A673 (cell line): ENCODE results near the gene MTHFSD. TPM values are rescaled to one million over a fixed set of nuclear protein-coding genes. Genes with fewer than 3 reads are reported as not detected.

Source experiments
- BruUV-seq: library from RNA; stranded (reverse); fragments of 400-500 nt; replicated peaks from 2 replicates; lab custom pipeline; 2021; lab: Mats Ljungman, UMichigan
- CTCF ChIA-PET: fragments of 300-600 bp; sonication (Branson Sonifier 250); formaldehyde crosslinking; loops from one replicate; lab custom pipeline; 2022; ENCODE audit warnings: antibody characterized with exemption; lab: Charles Lee
- POLR2A ChIA-PET: fragments of 300-600 bp; sonication (Branson Sonifier 250); formaldehyde crosslinking; loops from one replicate; lab custom pipeline; 2022; ENCODE audit warnings: antibody characterized with exemption; ENCODE audit not compliant: low non-redundant PET; lab: Charles Lee
- DNase-seq: peaks from one replicate; pipeline ENCODE4 v3.0.0-alpha.2; 2015; ENCODE audit warnings: low spot score
- H3K27ac ChIP-seq: fragments of 200-600 bp; sonication (generic); 2 replicates; pipeline ENCODE4 v1.5.1; 2016; ENCODE audit warnings: mixed run types, low read depth, mild to moderate bottlenecking, mixed read lengths, antibody characterized with exemption, low read length; ENCODE audit not compliant: poor library complexity, severe bottlenecking
- H3K27me3 ChIP-seq: fragments of 200-600 bp; sonication (generic); replicated peaks from 2 replicates; pipeline ENCODE4 v1.6.1; 2017; ENCODE audit warnings: mixed run types, low read depth, mild to moderate bottlenecking, mixed read lengths, antibody characterized with exemption, low read length; ENCODE audit not compliant: insufficient read depth, poor library complexity
- H3K36me3 ChIP-seq: fragments of 200-600 bp; sonication (generic); 2 replicates; pipeline ENCODE4 v1.6.1; 2016; ENCODE audit warnings: mixed run types, mild to moderate bottlenecking, mixed read lengths, antibody characterized with exemption, low read length; ENCODE audit not compliant: insufficient read depth, poor library complexity, severe bottlenecking
- H3K4me1 ChIP-seq: fragments of 200-600 bp; sonication (generic); 2 replicates; pipeline ENCODE4 v1.6.1; 2017; ENCODE audit warnings: mixed run types, mild to moderate bottlenecking, mixed read lengths, antibody characterized with exemption, low read length; ENCODE audit not compliant: insufficient read depth, poor library complexity, severe bottlenecking
- H3K4me3 ChIP-seq: fragments of 200-600 bp; sonication (generic); 2 replicates; pipeline ENCODE4 v1.5.1; 2016; ENCODE audit warnings: low read depth, mixed run types, mild to moderate bottlenecking, mixed read lengths, low read length; ENCODE audit not compliant: poor library complexity, severe bottlenecking
- H3K9me3 ChIP-seq: fragments of 200-600 bp; sonication (generic); 2 replicates; pipeline ENCODE4 v1.6.1; 2016; ENCODE audit warnings: mixed run types, low read depth, mild to moderate bottlenecking, mixed read lengths, antibody characterized with exemption, low read length; ENCODE audit not compliant: poor library complexity, severe bottlenecking
- CTCF ChIP-seq: fragments of 300-800, 200-600 bp; sonication (generic); conservative IDR thresholded peaks from 2 replicates; pipeline ENCODE4 v1.5.1; 2017; ENCODE audit warnings: low read depth, mild to moderate bottlenecking, antibody characterized with exemption, low read length, moderate library complexity, mixed read lengths
- EZH2 ChIP-seq: fragments of 200-600 bp; sonication (generic); IDR thresholded peaks from 2 replicates; pipeline ENCODE4 v1.6.1; 2017; ENCODE audit warnings: borderline replicate concordance, low read depth, mild to moderate bottlenecking, mixed read lengths, antibody characterized with exemption, low read length; ENCODE audit not compliant: poor library complexity, severe bottlenecking
- intact Hi-C: fragments of 100-400 bp; cut with micrococcal nuclease; formaldehyde crosslinking; loops from one replicate; pipeline ENCODE4 v1.10.0; 2022; ENCODE audit not compliant: unreplicated experiment
- total RNA-seq: library from RNA; stranded (reverse); gene quantifications from 2 replicates; pipeline ENCODE4 v1.2.3, GENCODE V29; 2021

The MTHFSD gene
- total RNA-seq, 1 experiment from 2014 or later: 27.5 TPM

- TF ChIP-seq CTCF (no peak), EZH2 (peak; percentile 51)
- intact Hi-C loops: loop anchor here (5.0 kb wide), 1 partner anchor 698 kb away; no protein-coding TSS in a partner anchor
- Histone ChIP-seq H3K4me1 (no peaks in the 10 kb centered on the region), H3K27ac (no peak overlapping the region), H3K9me3 (no peaks in the 10 kb centered on the region), H3K4me3 (no peak overlapping the region), H3K27me3 (peaks cover 97% of the 10 kb centered on the region), H3K36me3 (no peaks in the 10 kb centered on the region)
- ChIA-PET CTCF (no interaction called here), POLR2A (no interaction called here)
- DNase-seq: no peak
- BruUV-seq: no TSS peak
Measured at GRCh38 chr16:86515413-86515776, 39.6 kb downstream of the MTHFSD start.

- intact Hi-C loops: loop anchor here (5.0 kb wide), 1 partner anchor 697 kb away; no protein-coding TSS in a partner anchor
- TF ChIP-seq CTCF: no peak
- TF ChIP-seq EZH2: peak; percentile 82
- peaks cover 99% of the 10 kb centered on the region for H3K27me3 ChIP-seq
- no peaks in the 10 kb centered on the region for H3K36me3 ChIP-seq
- POLR2A ChIA-PET: no interaction called here
- CTCF ChIA-PET: no interaction called here
- no TSS peak for BruUV-seq
- peaks cover 4% of the 10 kb centered on the region for H3K4me1 ChIP-seq
- H3K27ac ChIP-seq: no peak overlapping the region
- H3K9me3 ChIP-seq: no peaks in the 10 kb centered on the region
- H3K4me3 ChIP-seq: no peak overlapping the region
- DNase-seq: no peak
Measured at GRCh38 chr16:86514481-86515376, 40.3 kb downstream of the MTHFSD start.

GRCh38 chr16:86513471-86514277, 41.4 kb downstream of the MTHFSD start:
- H3K9me3 ChIP-seq: no peaks in the 10 kb centered on the region
- no peak for DNase-seq
- no peaks in the 10 kb centered on the region for H3K36me3 ChIP-seq
- ChIA-PET CTCF (no interaction called here), POLR2A (no interaction called here)
- no peak overlapping the region for H3K27ac ChIP-seq
- peaks cover 9% of the 10 kb centered on the region for H3K4me1 ChIP-seq
- BruUV-seq: no TSS peak
- TF ChIP-seq EZH2 (peak; percentile 29), CTCF (no peak)
- peaks cover 100% of the 10 kb centered on the region for H3K27me3 ChIP-seq
- no peak overlapping the region for H3K4me3 ChIP-seq
- intact Hi-C loops: no loop called here
